GM21825 (cell line): ENCODE results near the gene C11orf71.
A peak's percentile ranks its signal among the peaks of the same experiment; 100 is the strongest.

Experiments used
- ATAC-seq: cut with Tn5 transposase; IDR thresholded peaks from one replicate; pipeline ENCODE4 v1.9.1; 2021; ENCODE audit warnings: mild to moderate bottlenecking, moderate library complexity; ENCODE audit not compliant: unreplicated experiment

Gene C11orf71

GRCh38 chr11:114400216-114400914 is at the start of gene C11orf71, which contains the start of gene RBM7:
C11orf71 (minus strand) TSS chr11:114400511; CDS start chr11:114400331, 180 bp downstream.
RBM7 (plus strand) TSS chr11:114400666; CDS start chr11:114400672, 6 bp downstream.
- peak; percentile 93 for ATAC-seq

- ATAC-seq = no peak
Observed at GRCh38 chr11:114449845-114450244, 49.5 kb upstream of the C11orf71 start.

- ATAC-seq = no peak
Observed at GRCh38 chr11:114448749-114449482, 48.6 kb upstream of the C11orf71 start.

- ATAC-seq = no peak
Observed at GRCh38 chr11:114447892-114448291, 47.6 kb upstream of the C11orf71 start.

- no peak for ATAC-seq
Observed at GRCh38 chr11:114447444-114447843, 47.1 kb upstream of the C11orf71 start.

- ATAC-seq = no peak
Observed at GRCh38 chr11:114442536-114442935, 42.2 kb upstream of the C11orf71 start.

- no peak for ATAC-seq
Observed at GRCh38 chr11:114441921-114442320, 41.6 kb upstream of the C11orf71 start.

- no peak for ATAC-seq
Observed at GRCh38 chr11:114440971-114441763, 40.9 kb upstream of the C11orf71 start.

GRCh38 chr11:114440121-114440860 is 40.0 kb upstream of the C11orf71 start:
- no peak for ATAC-seq

GRCh38 chr11:114439229-114440120 is 39.2 kb upstream of the C11orf71 start, which contains the start of gene REXO2:
REXO2 (plus strand) TSS chr11:114439467; CDS start chr11:114439529, 62 bp downstream.
- peak; percentile 99 for ATAC-seq

- ATAC-seq = no peak
Observed at GRCh38 chr11:114438303-114438702, 38.0 kb upstream of the C11orf71 start.

GRCh38 chr11:114433376-114433775 is 33.1 kb upstream of the C11orf71 start:
- ATAC-seq = no peak

GRCh38 chr11:114432893-114433292 is 32.6 kb upstream of the C11orf71 start:
- ATAC-seq = no peak

- ATAC-seq = no peak
Observed at GRCh38 chr11:114430290-114430689, 30.0 kb upstream of the C11orf71 start.

- no peak for ATAC-seq
Observed at GRCh38 chr11:114426280-114426679, 26.0 kb upstream of the C11orf71 start.

GRCh38 chr11:114416441-114416961 is 16.2 kb upstream of the C11orf71 start:
- no peak for ATAC-seq

- no peak for ATAC-seq
Observed at GRCh38 chr11:114413958-114414357, 13.6 kb upstream of the C11orf71 start.

- ATAC-seq = no peak
Observed at GRCh38 chr11:114412946-114413345, 12.6 kb upstream of the C11orf71 start.

- no peak for ATAC-seq
Observed at GRCh38 chr11:114401311-114401710, 1.0 kb upstream of the C11orf71 start.
